ENCODE results near the gene TSSC4. TPM values are rescaled to one million over a fixed set of nuclear protein-coding genes. Genes with fewer than 3 reads are reported as not detected.

The TSSC4 gene
- total and polyA plus RNA-seq, 7 donors: 43.7 to 60.1 (median 49.6) TPM

DNA sequence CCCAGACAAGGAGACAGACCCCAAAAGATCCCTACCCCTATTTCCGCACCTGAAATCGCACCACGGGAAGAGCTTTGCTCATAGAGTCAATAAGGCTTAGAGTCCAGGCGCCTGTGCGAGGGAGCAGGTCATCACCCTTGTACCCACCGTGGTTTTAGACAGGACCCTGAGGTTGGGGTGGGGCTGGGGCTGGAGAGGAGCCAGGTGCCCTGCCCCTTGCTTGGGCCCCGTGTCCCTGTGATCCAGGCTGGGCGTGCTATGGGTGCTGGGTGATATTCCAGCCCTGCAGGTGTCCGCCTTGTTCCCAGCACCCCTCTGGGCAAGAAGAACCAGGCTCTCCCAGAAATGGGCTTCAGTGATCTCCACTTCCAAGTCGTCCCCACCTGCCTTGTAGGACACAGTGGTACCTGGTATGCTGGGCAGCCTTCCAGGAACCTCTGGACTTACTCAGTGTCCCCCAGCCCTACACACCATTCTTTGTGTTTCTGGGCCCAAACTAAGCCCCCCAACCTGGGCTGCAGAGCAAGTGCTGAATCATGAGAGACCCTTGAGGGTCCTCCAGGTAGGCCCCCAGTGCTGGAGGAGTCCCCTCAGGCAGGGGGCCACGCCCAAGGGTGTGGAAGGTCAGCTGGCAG lies 18.9 kb upstream of the TSSC4 start:
- TF ChIP-seq POLR2A (IDR thresholded peaks at IDR 0.05): no peak
- TF ChIP-seq POLR2AphosphoS5 (IDR thresholded peaks at IDR 0.05): no peak
- TF ChIP-seq, protein P1, sequence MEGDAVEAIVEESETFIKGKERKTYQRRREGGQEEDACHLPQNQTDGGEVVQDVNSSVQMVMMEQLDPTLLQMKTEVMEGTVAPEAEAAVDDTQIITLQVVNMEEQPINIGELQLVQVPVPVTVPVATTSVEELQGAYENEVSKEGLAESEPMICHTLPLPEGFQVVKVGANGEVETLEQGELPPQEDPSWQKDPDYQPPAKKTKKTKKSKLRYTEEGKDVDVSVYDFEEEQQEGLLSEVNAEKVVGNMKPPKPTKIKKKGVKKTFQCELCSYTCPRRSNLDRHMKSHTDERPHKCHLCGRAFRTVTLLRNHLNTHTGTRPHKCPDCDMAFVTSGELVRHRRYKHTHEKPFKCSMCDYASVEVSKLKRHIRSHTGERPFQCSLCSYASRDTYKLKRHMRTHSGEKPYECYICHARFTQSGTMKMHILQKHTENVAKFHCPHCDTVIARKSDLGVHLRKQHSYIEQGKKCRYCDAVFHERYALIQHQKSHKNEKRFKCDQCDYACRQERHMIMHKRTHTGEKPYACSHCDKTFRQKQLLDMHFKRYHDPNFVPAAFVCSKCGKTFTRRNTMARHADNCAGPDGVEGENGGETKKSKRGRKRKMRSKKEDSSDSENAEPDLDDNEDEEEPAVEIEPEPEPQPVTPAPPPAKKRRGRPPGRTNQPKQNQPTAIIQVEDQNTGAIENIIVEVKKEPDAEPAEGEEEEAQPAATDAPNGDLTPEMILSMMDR (IDR thresholded peaks at IDR 0.05): no peak
- TF ChIP-seq EP300 (IDR thresholded peaks at IDR 0.05): no peak
- H3K36me3 ChIP-seq: no peaks in the 10 kb centered on the region
- DNase-seq: peak; percentile 74
- H3K27ac ChIP-seq: peak overlapping the region; percentile 99 to 100 (median 100)
- no peaks in the 10 kb centered on the region for H3K27me3 ChIP-seq
- H3K4me3 ChIP-seq: peak overlapping the region in 1 of 4 donors; percentile 98
- intact Hi-C loops (cut with DNase I): loop anchor here (2.0 to 10.0 kb wide), 3 partner anchors 19 to 917 kb away; partner anchors contain the start of gene TSSC4
- peaks cover 0 to 83% (median 82%) of the 10 kb centered on the region in 4 donors for H3K4me1 ChIP-seq
- no peaks in the 10 kb centered on the region for H3K9me3 ChIP-seq
- 75 to 83% methylated on average over 11 of the region's 11 CpGs for WGBS, 2 donors

DNA sequence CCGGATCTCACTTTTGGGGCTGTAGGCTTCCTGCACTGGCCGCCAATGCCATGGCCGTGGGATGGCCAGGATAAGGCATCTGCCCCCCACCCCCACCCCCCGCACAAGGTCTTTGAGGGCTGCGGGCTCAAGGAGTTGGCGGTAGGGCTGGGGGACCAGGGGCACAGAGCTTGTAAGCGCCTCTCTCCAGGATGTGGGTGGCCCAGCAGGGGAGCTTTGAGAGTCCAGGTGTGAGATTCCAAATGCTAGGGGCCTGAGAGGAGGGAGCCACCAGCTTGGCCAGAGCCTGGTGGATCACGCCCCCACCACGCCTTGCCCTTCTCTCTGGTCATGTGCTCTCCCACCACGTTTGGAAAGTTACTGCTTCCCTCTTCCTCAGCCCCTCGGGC lies 18.4 kb upstream of the TSSC4 start:
- TF ChIP-seq, protein P1 (IDR thresholded peaks at IDR 0.05): no peak
- TF ChIP-seq POLR2AphosphoS5 (IDR thresholded peaks at IDR 0.05) (no peak), POLR2A (IDR thresholded peaks at IDR 0.05) (no peak), EP300 (IDR thresholded peaks at IDR 0.05) (no peak)
- Histone ChIP-seq H3K4me3 (no peak overlapping the region), H3K27me3 (no peaks in the 10 kb centered on the region), H3K9me3 (no peaks in the 10 kb centered on the region), H3K27ac (peak overlapping the region; percentile 99 to 100 (median 100)), H3K36me3 (no peaks in the 10 kb centered on the region), H3K4me1 (peaks cover 0 to 84% (median 83%) of the 10 kb centered on the region in 4 donors)
- 60 to 62% methylated on average over 11 of the region's 11 CpGs for WGBS, 2 donors
- DNase-seq: peak; percentile 66
- intact Hi-C loops (cut with DNase I): loop anchor here (2.0 to 10.0 kb wide), 3 partner anchors 19 to 917 kb away; partner anchors contain the start of gene TSSC4

DNA sequence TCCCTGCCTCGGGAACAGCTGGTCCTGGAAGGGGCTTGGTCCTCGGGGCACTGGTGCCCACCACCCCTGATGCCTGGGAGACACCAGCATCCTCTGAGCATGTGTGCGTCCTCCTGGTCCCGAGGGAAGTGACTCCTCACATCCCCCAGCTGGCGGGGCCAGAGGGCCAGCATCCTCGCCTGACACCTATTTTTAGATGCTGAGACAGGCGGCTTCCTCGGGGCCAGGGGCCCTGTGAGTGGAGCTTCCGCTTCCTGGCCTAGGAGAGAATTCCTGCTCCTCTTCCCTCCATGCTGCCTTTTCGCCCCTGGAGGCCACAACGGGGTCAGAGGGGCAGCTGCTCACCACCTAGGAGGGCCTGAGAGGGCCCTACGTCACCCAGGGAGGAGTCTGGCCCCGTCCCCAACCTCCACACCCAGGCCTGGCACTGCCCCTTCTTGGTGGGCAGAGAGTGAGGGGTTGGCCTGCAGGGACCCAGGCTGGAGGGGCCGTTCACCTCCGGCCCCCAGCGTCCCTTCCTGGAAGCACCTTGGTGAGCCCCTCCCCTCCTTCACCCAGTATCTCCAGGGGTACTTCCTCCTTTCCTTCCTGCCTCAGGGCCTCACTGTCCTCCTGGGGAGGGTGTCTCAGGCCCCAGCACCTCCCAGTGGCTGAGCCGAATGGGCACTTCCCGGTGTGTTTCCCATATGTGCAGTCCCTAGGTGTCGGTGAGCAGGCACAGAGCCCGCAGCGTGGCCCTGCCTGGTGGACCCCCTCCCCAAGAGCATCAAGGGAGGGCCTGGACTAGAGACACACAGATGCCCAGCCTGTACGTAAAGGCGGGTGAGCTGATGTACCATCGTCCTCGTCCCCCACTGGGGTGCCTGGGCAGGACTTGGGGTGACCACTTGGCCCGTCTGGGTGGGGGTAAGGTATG lies 17.4 kb upstream of the TSSC4 start:
- peak; percentile 92 for DNase-seq
- H3K4me3 ChIP-seq: peak overlapping the region in 2 of 4 donors; percentile 1 to 18
- TF ChIP-seq POLR2AphosphoS5 (IDR thresholded peaks at IDR 0.05) (peak; percentile 46 to 77 (median 56)), POLR2A (IDR thresholded peaks at IDR 0.05) (no peak), EP300 (IDR thresholded peaks at IDR 0.05) (no peak)
- TF ChIP-seq, protein P1 (IDR thresholded peaks at IDR 0.05): peak in 1 of 4 experiments; percentile 7
- H3K4me1 ChIP-seq: peaks cover 0 to 95% (median 93%) of the 10 kb centered on the region in 4 donors
- intact Hi-C loops (cut with DNase I): loop anchor here (2.0 to 10.0 kb wide), 3 partner anchors 18 to 918 kb away; partner anchors contain the start of gene TSSC4
- WGBS, 2 donors: 55 to 69% methylated on average over 26 of the region's 26 CpGs
- H3K27ac ChIP-seq: peak overlapping the region; percentile 99 to 100 (median 100)
- no peaks in the 10 kb centered on the region for H3K36me3 ChIP-seq
- H3K9me3 ChIP-seq: no peaks in the 10 kb centered on the region
- no peaks in the 10 kb centered on the region for H3K27me3 ChIP-seq

DNA sequence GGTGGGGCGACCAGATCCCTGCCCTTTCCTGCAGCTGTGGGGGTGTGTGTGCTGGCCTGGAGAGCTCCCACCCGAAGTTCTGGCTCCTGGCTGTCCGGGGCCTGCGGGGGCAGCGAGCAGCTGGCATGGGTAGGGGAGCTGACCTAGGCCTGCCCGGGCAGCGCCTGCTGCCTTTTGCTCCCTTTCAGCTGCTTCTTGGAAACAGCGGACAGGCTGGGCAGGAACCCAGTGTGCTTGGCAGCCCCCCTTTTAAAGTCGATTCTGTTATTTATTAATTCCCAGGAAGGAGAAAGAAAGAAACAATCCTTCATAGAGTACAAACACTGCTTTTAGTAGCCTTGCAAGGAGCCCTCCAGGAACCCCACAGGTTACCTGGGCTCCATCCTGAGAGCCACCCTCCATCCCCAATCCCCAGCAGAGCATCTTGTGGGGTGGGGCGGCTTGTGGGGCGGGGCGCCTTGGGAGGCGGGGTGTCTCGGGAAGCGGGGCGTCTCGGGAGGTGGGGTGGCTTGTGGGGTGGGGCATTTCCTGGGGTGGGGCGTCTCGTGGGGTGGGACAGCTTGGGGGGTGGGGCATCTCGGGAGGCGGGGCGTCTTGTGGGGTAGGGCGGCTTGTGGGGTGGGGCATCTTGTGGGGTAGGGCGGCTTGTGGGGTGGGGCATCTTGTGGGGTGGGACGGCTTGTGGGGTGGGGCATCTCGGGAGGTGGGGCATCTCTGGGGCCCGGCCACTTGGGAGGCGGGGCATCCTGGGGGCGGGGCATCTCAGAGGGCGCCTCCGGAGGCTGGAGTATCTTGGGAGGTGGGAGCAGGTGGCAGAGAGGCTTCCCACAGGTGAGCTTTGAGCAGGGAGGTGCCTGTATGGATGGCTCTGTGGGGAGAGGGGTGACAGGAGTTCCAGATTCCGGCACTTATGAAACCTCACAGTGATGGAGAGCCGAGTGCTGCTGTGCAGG lies 16.4 kb upstream of the TSSC4 start:
- intact Hi-C loops (cut with DNase I): loop anchor here (2.0 to 10.0 kb wide), 3 partner anchors 17 to 919 kb away; partner anchors contain the start of gene TSSC4
- H3K27me3 ChIP-seq: no peaks in the 10 kb centered on the region
- H3K9me3 ChIP-seq: no peaks in the 10 kb centered on the region
- H3K27ac ChIP-seq: peak overlapping the region; percentile 99 to 100 (median 100)
- DNase-seq: no peak
- TF ChIP-seq POLR2AphosphoS5 (IDR thresholded peaks at IDR 0.05) (peak in 1 of 4 donors; percentile 18), EP300 (IDR thresholded peaks at IDR 0.05) (no peak)
- TF ChIP-seq, protein P1 (IDR thresholded peaks at IDR 0.05): no peak
- H3K4me1 ChIP-seq: peaks cover 0 to 100% (median 98%) of the 10 kb centered on the region in 4 donors
- 30 to 53% methylated on average over 33 of the region's 33 CpGs for whole genome bisulfite sequencing, 2 donors
- no peaks in the 10 kb centered on the region for H3K36me3 ChIP-seq
- H3K4me3 ChIP-seq: peak overlapping the region in 3 of 4 donors; percentile 1 to 18 (median 8)
